Activated CD8-positive, alpha-beta memory T cell treated with anti-CD3 and anti-CD28 coated beads, Interleukin-2, amount 50 U/mL, for 24 hours (primary cell): ENCODE measurements around the gene PPP2R5C.

Experiments
- DNase-seq: peaks from one replicate; pipeline ENCODE4 v3.0.0-alpha.2; 2020; ENCODE audit errors: extremely low read depth

The PPP2R5C gene

GRCh38 chr14:101865288-101865687 lies 103.8 kb downstream of the PPP2R5C start:
- no peak for DNase-seq

- no peak for DNase-seq
Observed at GRCh38 chr14:101867854-101868253, 106.3 kb downstream of the PPP2R5C start.

GRCh38 chr14:101869217-101869616 lies 107.7 kb downstream of the PPP2R5C start:
- DNase-seq: no peak

- DNase-seq: no peak
Observed at GRCh38 chr14:101870273-101870939, 108.9 kb downstream of the PPP2R5C start.

- DNase-seq: no peak
Observed at GRCh38 chr14:101872346-101872745, 110.8 kb downstream of the PPP2R5C start.

- DNase-seq: no peak
Observed at GRCh38 chr14:101873076-101873825, 111.7 kb downstream of the PPP2R5C start.

- DNase-seq: no peak
Observed at GRCh38 chr14:101873991-101874390, 112.5 kb downstream of the PPP2R5C start.

- no peak for DNase-seq
Observed at GRCh38 chr14:101875041-101875726, 113.7 kb downstream of the PPP2R5C start.

GRCh38 chr14:101875727-101876554 lies 114.4 kb downstream of the PPP2R5C start:
- no peak for DNase-seq

- DNase-seq: peak; percentile 46
Observed at GRCh38 chr14:101876555-101876938, 115.0 kb downstream of the PPP2R5C start.

- no peak for DNase-seq
Observed at GRCh38 chr14:101877766-101878165, 116.3 kb downstream of the PPP2R5C start.

- DNase-seq: no peak
Observed at GRCh38 chr14:101878211-101878821, 116.8 kb downstream of the PPP2R5C start.

- DNase-seq: no peak
Observed at GRCh38 chr14:101878822-101879528, 117.5 kb downstream of the PPP2R5C start.

- DNase-seq: no peak
Observed at GRCh38 chr14:101879529-101880336, 118.2 kb downstream of the PPP2R5C start.

GRCh38 chr14:101881426-101881825 lies 119.9 kb downstream of the PPP2R5C start:
- no peak for DNase-seq

- DNase-seq: no peak
Observed at GRCh38 chr14:101882141-101882935, 120.8 kb downstream of the PPP2R5C start.

- no peak for DNase-seq
Observed at GRCh38 chr14:101884089-101884933, 122.8 kb downstream of the PPP2R5C start.

GRCh38 chr14:101884934-101885576 lies 123.5 kb downstream of the PPP2R5C start:
- DNase-seq: no peak
